Forelimb muscle (tissue), 1 donor: ENCODE results near the gene AZGP1. TPM values are rescaled to one million over a fixed set of nuclear protein-coding genes. Genes with fewer than 3 reads are reported as not detected.
"Not testable (repeated sequence)": the region's sequence is repeated elsewhere in the genome, so short reads cannot be mapped to it uniquely, and the experiment has no call there.

Experiments used
- DNase-seq: peaks from one replicate; pipeline ENCODE4 v3.0.0-alpha.2; 2013; ENCODE audit warnings: low read depth
- polyA plus RNA-seq: library from polyadenylated mRNA; unstranded; fragments of 120-200 nt; gene quantifications from one replicate; pipeline ENCODE4 v1.2.1, GENCODE V29; 2013; ENCODE audit not compliant: insufficient read length

AZGP1 gene
- polyA plus RNA-seq, 1 donor, result 13.2 TPM

GRCh38 chr7:99952649-99953048 lies 23.2 kb downstream of the AZGP1 start:
- DNase-seq, result not testable (repeated sequence)

GRCh38 chr7:99950819-99951218 lies 25.0 kb downstream of the AZGP1 start:
- not testable (repeated sequence) for DNase-seq

GRCh38 chr7:99949645-99950228 lies 26.1 kb downstream of the AZGP1 start:
- DNase-seq, result no peak

- DNase-seq, result no peak
Observed at GRCh38 chr7:99947608-99948007, 28.2 kb downstream of the AZGP1 start.

DNA sequence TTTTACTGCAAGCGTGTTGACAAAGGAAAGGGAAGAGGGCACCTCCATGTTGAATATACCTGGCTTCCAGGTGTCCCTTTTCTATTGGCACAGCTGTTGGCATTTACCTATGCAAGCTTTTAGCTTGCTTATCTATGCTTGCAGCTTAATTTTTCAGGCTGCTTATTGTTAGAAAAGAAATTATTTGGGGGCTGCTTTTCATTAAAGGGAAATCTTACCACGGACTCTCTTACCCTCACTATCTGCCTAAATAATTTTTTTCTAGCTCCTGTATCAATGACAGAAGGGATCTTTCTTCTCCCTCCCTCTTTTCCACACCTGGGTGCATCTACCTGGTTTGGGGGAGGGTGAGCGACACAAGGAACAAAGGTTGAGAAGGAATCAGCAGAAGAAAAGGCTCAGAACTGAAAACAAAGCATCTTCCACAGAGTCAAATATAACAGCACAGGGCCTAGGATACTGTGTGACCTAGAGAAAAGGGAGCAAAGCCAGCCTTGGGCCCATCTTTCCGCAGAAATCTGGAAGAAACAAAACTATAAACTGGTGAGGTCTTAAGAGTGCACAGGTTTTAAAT lies 31.2 kb downstream of the AZGP1 start:
- no peak for DNase-seq

GRCh38 chr7:99943641-99944496 lies 32.0 kb downstream of the AZGP1 start:
- no peak for DNase-seq

DNA sequence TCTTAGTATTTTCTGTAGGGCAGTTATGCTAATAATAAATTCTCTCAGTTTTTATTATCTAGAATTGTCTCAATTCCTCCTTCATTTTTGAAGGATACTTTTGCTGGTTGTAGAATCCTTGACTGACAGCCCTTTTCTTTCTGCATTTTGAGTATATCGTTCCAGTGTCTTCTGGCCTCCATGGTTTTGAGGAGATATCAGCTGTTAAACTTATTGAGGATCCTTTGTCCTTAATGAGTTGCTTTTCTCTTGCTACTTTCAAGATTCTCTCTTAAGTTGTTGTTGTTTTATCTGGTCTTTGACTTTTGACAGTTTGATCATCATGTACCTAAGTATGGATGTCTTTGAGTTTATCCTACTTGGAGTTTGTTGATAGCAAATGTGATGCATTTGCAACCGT lies 37.5 kb downstream of the AZGP1 start:
- no peak for DNase-seq

- DNase-seq, result not testable (repeated sequence)
Observed at GRCh38 chr7:99935009-99935408, 40.8 kb downstream of the AZGP1 start.

DNA sequence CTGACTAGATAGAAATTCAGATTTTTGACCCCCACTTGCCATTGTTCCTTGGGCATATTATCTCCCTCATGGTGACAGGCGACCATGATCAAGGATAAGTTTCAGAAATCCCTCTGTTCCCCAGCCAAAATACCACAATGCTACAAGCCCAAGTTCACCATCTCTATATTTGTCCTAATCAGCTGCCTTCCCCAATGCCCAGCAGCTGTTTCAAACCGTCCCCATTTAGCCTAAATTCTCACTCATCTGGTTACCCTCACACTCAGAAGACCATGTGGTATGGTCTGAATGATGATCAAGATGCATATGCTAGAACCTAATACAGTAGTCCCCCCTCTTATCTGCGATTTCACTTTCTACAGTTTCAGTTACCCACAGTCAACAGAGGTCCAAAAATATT lies 45.5 kb downstream of the AZGP1 start:
- DNase-seq, result no peak

DNA sequence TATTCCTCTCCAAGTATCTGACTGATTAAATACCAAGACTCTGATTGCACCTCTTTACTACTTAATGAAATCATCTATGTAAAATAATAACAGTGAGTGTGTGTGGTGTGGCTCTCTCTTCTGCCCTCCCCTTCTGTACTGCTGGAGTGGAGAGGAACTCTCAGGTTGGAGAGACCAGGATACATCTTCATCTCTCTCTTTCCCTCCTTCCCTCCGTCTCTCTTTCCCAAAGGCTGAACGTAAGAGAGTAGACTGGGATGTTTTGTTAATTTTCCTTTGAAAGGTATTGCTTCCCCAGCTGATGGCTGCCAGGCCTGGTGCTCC lies 46.1 kb downstream of the AZGP1 start:
- no peak for DNase-seq

- DNase-seq, result no peak
Observed at GRCh38 chr7:99928994-99929729, 46.7 kb downstream of the AZGP1 start, which contains the start of gene GJC3. TSS of gene GJC3 (minus strand) at chr7:99929620. CDS start at chr7:99929620, 0 bp downstream.

GRCh38 chr7:99928188-99928587 lies 47.6 kb downstream of the AZGP1 start:
- no peak for DNase-seq

GRCh38 chr7:99927536-99927935 lies 48.3 kb downstream of the AZGP1 start:
- no peak for DNase-seq

- DNase-seq, result no peak
Observed at GRCh38 chr7:99926321-99926720, 49.5 kb downstream of the AZGP1 start.

- no peak for DNase-seq
Observed at GRCh38 chr7:99923200-99923599, 52.6 kb downstream of the AZGP1 start.

DNA sequence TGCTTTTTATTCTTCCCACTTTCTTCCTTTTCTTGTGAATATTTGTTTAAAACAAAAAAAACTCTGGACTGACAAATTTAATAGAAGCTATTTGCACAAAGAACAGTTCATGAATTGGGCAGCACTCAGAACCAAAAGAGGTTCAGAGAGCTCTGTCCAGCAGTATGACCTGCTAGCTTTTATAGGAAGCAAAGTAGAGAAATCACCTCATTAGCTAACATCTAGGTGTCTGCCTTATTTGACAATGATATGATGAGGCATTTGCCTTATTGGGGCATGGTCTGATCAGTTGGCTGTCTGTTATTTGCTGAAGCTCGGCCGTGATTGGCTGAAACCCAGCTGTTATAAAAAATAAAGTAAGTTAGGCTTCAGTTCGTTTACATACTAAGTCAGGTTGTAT lies 55.7 kb downstream of the AZGP1 start:
- DNase-seq, result no peak

GRCh38 chr7:99919814-99920112 lies 56.1 kb downstream of the AZGP1 start:
- no peak for DNase-seq

GRCh38 chr7:99918959-99919813 lies 56.6 kb downstream of the AZGP1 start, which contains the start of gene TRIM4:
TSS of gene TRIM4 (minus strand) at chr7:99919530. CDS start at chr7:99919401, 129 bp downstream.
- peak; percentile 64 for DNase-seq
